Right atrium auricular region (tissue), 2 donors: Measurements from ENCODE around the gene BTNL8. TPM values are rescaled to one million over a fixed set of nuclear protein-coding genes. Genes with fewer than 3 reads are reported as not detected.

Source experiments
- DNase-seq: peaks from one replicate; pipeline ENCODE4 v3.0.0-alpha.2; 2019; ENCODE audit warnings: low spot score
- H3K27ac ChIP-seq, 2 donors: fragments of 200-600 bp; sonication (generic); 1 replicate in 1 of 2; 2 replicates in 1 of 2; pipeline ENCODE4 v1.5.1; 2016 to 2019
- H3K27me3 ChIP-seq, 2 donors: fragments of 200-600 bp; sonication (generic); one replicate each; pipeline versions ENCODE4 v1.5.1 to v1.6.0; 2017 to 2019
- H3K36me3 ChIP-seq: fragments of 200-600 bp; sonication (generic); one replicate; pipeline ENCODE4 v1.5.1; 2016
- H3K4me1 ChIP-seq, 2 donors: fragments of 200-600 bp; sonication (generic); one replicate each; pipeline versions ENCODE4 v1.5.1 to v1.6.0; 2017 to 2019
- H3K4me3 ChIP-seq, 2 donors: fragments of 200-600 bp; sonication (generic); 1 replicate in 1 of 2; 2 replicates in 1 of 2; pipeline ENCODE4 v1.5.1; 2017 to 2019; ENCODE audit warnings: mild to moderate bottlenecking in 1 of 2, moderate library complexity in 1 of 2
- H3K9me3 ChIP-seq, 2 donors: fragments of 200-600 bp; sonication (generic); one replicate each; pipeline ENCODE4 v1.5.1; 2019
- CTCF ChIP-seq, 2 donors: fragments of 200-600 bp; sonication (generic); IDR thresholded peaks; one replicate each; pipeline ENCODE4 v1.5.1; 2019; ENCODE audit warnings: antibody characterized with exemption in 2 of 2
- total RNA-seq, 2 donors: library from RNA; depleted of rRNA; stranded (reverse); fragments of >200 nt; gene quantifications; one replicate each; pipeline ENCODE4 v1.1.0, GENCODE V29; 2016

BTNL8 gene
- total RNA-seq, 2 donors from 2014 or later: 0.48 to 0.59 TPM

GRCh38 chr5:180975338-180975737, 76.4 kb downstream of the BTNL8 start:
- no peaks in the 10 kb centered on the region for H3K9me3 ChIP-seq
- no peak overlapping the region for H3K4me3 ChIP-seq
- H3K4me1 ChIP-seq: no peaks in the 10 kb centered on the region
- no peaks in the 10 kb centered on the region for H3K36me3 ChIP-seq
- H3K27ac ChIP-seq: no peak overlapping the region
- no peak for DNase-seq
- H3K27me3 ChIP-seq: no peaks in the 10 kb centered on the region
- TF ChIP-seq CTCF (IDR thresholded peaks at IDR 0.05): no peak

- Histone ChIP-seq H3K36me3 (no peaks in the 10 kb centered on the region), H3K9me3 (no peaks in the 10 kb centered on the region), H3K4me1 (no peaks in the 10 kb centered on the region), H3K27ac (no peak overlapping the region), H3K4me3 (no peak overlapping the region), H3K27me3 (no peaks in the 10 kb centered on the region)
- no peak for DNase-seq
- TF ChIP-seq CTCF (IDR thresholded peaks at IDR 0.05): no peak
Observed at GRCh38 chr5:180976518-180976917, 77.6 kb downstream of the BTNL8 start.

- H3K27ac ChIP-seq: no peak overlapping the region
- DNase-seq: no peak
- no peak for TF ChIP-seq CTCF (IDR thresholded peaks at IDR 0.05)
- no peaks in the 10 kb centered on the region for H3K9me3 ChIP-seq
- no peaks in the 10 kb centered on the region for H3K4me1 ChIP-seq
- H3K27me3 ChIP-seq: no peaks in the 10 kb centered on the region
- H3K4me3 ChIP-seq: no peak overlapping the region
- H3K36me3 ChIP-seq: no peaks in the 10 kb centered on the region
Observed at GRCh38 chr5:180977852-180978251, 78.9 kb downstream of the BTNL8 start.

GRCh38 chr5:180982008-180982741, 83.2 kb downstream of the BTNL8 start:
- Histone ChIP-seq H3K27me3 (no peaks in the 10 kb centered on the region), H3K4me3 (no peak overlapping the region)

GRCh38 chr5:180988016-180988415, 89.1 kb downstream of the BTNL8 start:
- no peak for DNase-seq
- Histone ChIP-seq H3K36me3 (no peaks in the 10 kb centered on the region), H3K4me1 (no peaks in the 10 kb centered on the region), H3K4me3 (no peak overlapping the region), H3K9me3 (no peaks in the 10 kb centered on the region), H3K27ac (no peak overlapping the region), H3K27me3 (no peaks in the 10 kb centered on the region)
- TF ChIP-seq CTCF (IDR thresholded peaks at IDR 0.05): no peak

More at GRCh38 chr5:180982008-180982741, 83.2 kb downstream of the BTNL8 start:
- no peak for DNase-seq
- H3K4me1 ChIP-seq: no peaks in the 10 kb centered on the region
- no peaks in the 10 kb centered on the region for H3K9me3 ChIP-seq
- H3K27ac ChIP-seq: no peak overlapping the region
- H3K36me3 ChIP-seq: no peaks in the 10 kb centered on the region
- TF ChIP-seq CTCF (IDR thresholded peaks at IDR 0.05): no peak

- DNase-seq: no peak
- Histone ChIP-seq H3K27ac (no peak within 1 kb of the TSS), H3K36me3 (no peaks in the 10 kb centered on the region), H3K9me3 (no peaks in the 10 kb centered on the region), H3K4me1 (no peaks in the 10 kb centered on the region), H3K27me3 (no peaks in the 10 kb centered on the region), H3K4me3 (no peak within 1 kb of the TSS)
- TF ChIP-seq CTCF (IDR thresholded peaks at IDR 0.05): no peak
Observed at GRCh38 chr5:180988592-180988991, 89.6 kb downstream of the BTNL8 start, which contains the start of gene BTNL3. TSS of gene BTNL3 (plus strand) at chr5:180988846. CDS start at chr5:180989029, 183 bp downstream.
